ENCODE data around the gene CHTF8.

GRCh38 chr16:69085032-69085695 lies 47.2 kb downstream of the CHTF8 start:
- TF ChIP-seq MAX (IDR thresholded peaks at IDR 0.05) = no peak
- TF ChIP-seq YY1 (IDR thresholded peaks at IDR 0.05; ENCODE audit: low read depth) = no peak
- no peak for TF ChIP-seq REST (IDR thresholded peaks at IDR 0.05; ENCODE audit: low read depth)
- TF ChIP-seq FOXM1 (IDR thresholded peaks at IDR 0.05; ENCODE audit: borderline replicate concordance, low read depth) = no peak
- TF ChIP-seq EP300 (IDR thresholded peaks at IDR 0.05; ENCODE audit: borderline replicate concordance) = no peak
- no peak for TF ChIP-seq RAD21 (IDR thresholded peaks at IDR 0.05; ENCODE audit: low read depth)
- no peak for TF ChIP-seq CREB1 (IDR thresholded peaks at IDR 0.05; ENCODE audit: low read depth)
- TF ChIP-seq TCF12 (IDR thresholded peaks at IDR 0.05; ENCODE audit: low read depth) = no peak
- TF ChIP-seq NFIC (IDR thresholded peaks at IDR 0.05) = no peak
- no peak for TF ChIP-seq TEAD4 (IDR thresholded peaks at IDR 0.05)
- no peak for TF ChIP-seq USF1 (IDR thresholded peaks at IDR 0.05)
- no peak for TF ChIP-seq CEBPB (IDR thresholded peaks at IDR 0.05)
- no peak for TF ChIP-seq EGR1 (IDR thresholded peaks at IDR 0.05)

All from Ishikawa (cell line).